Tibial nerve (tissue), 4 donors: ENCODE measurements around the gene IFITM10. TPM values are rescaled to one million over a fixed set of nuclear protein-coding genes. Genes with fewer than 3 reads are reported as not detected.

Experiments used
- DNase-seq, 2 donors: peaks; one replicate each; pipeline ENCODE4 v3.0.0-alpha.2; 2019; ENCODE audit warnings: low spot score in 2 of 2
- H3K27ac ChIP-seq, 4 donors: fragments of 200-600 bp; sonication (generic) in 3 of 4; one replicate each; pipeline ENCODE4 v1.5.1; 2017 to 2019; ENCODE audit warnings: mild to moderate bottlenecking in 1 of 4
- H3K27me3 ChIP-seq, 2 donors: fragments of 200-600 bp; sonication (generic) in 1 of 2; one replicate each; pipeline versions ENCODE4 v1.5.1 to v1.6.0; 2017 to 2019
- H3K36me3 ChIP-seq, 3 donors: fragments of 200-600 bp; sonication (generic); one replicate each; pipeline ENCODE4 v1.5.1; 2018 to 2019
- H3K4me1 ChIP-seq, 4 donors: fragments of 200-600 bp; sonication (generic) in 3 of 4; one replicate each; pipeline ENCODE4 v1.5.1; 2017 to 2019
- H3K4me3 ChIP-seq, 4 donors: fragments of 200-600 bp; sonication (generic) in 3 of 4; one replicate each; pipeline ENCODE4 v1.5.1; 2017 to 2019; ENCODE audit warnings: mild to moderate bottlenecking in 1 of 4, moderate library complexity in 1 of 4
- H3K9me3 ChIP-seq, 4 donors: fragments of 200-600 bp; sonication (generic) in 3 of 4; one replicate each; pipeline ENCODE4 v1.5.1; 2017 to 2019
- CTCF ChIP-seq, 5 experiments: fragments of 200-600 bp in 3 of 5; fragments of 450-650 bp in 2 of 5; sonication (generic) in 3 of 5; IDR thresholded peaks; one replicate each; pipeline ENCODE4 v1.5.1; 2016 to 2019; ENCODE audit warnings: antibody characterized with exemption in 5 of 5, mild to moderate bottlenecking in 3 of 5, moderate library complexity in 2 of 5
- EP300 ChIP-seq, 2 donors: sonication (generic); formaldehyde crosslinking; IDR thresholded peaks; one replicate each; pipeline ENCODE4 v1.6.1; 2017; ENCODE audit warnings: antibody characterized with exemption in 2 of 2, mild to moderate bottlenecking in 1 of 2
- POLR2A ChIP-seq, 2 donors: fragments of 450-650 bp; IDR thresholded peaks; one replicate each; pipeline ENCODE4 v1.6.1; 2017; ENCODE audit warnings: antibody characterized with exemption in 2 of 2, mild to moderate bottlenecking in 2 of 2, moderate library complexity in 2 of 2
- WGBS, 2 donors: methylation state at CpG; one replicate each; pipeline ENCODE4 v1.1.5; 2018; 5-methylcytosine and 5-hydroxymethylcytosine counted together
- total RNA-seq, 4 donors: library from RNA; depleted of rRNA; stranded (reverse); fragments of >200 nt; gene quantifications; one replicate each; pipeline ENCODE4 v1.1.0, GENCODE V29; 2016

The IFITM10 gene
- total RNA-seq, 4 donors from 2014 or later: 5.9 to 54.9 (median 13.8) TPM

GRCh38 chr11:1783725-1784529 lies 33.5 kb upstream of the IFITM10 start:
- no peak for DNase-seq
- WGBS, 2 donors: 80 to 85% methylated on average over 20 to 24 of the region's 24 CpGs
- no peaks in the 10 kb centered on the region for H3K36me3 ChIP-seq
- no peak for TF ChIP-seq EP300 (IDR thresholded peaks at IDR 0.05)
- TF ChIP-seq CTCF (IDR thresholded peaks at IDR 0.05): no peak
- no peak for TF ChIP-seq POLR2A (IDR thresholded peaks at IDR 0.05)
- no peak overlapping the region for H3K4me3 ChIP-seq
- no peaks in the 10 kb centered on the region for H3K27me3 ChIP-seq
- peaks cover 0 to 5% (median 0%) of the 10 kb centered on the region in 4 donors for H3K4me1 ChIP-seq
- H3K9me3 ChIP-seq: peaks cover 0 to 6% (median 0%) of the 10 kb centered on the region in 4 donors
- H3K27ac ChIP-seq: no peak overlapping the region

- Histone ChIP-seq H3K4me1 (peaks cover 0 to 6% (median 3%) of the 10 kb centered on the region in 4 donors), H3K36me3 (no peaks in the 10 kb centered on the region), H3K9me3 (peaks cover 0 to 3% (median 0%) of the 10 kb centered on the region in 4 donors), H3K4me3 (no peak overlapping the region), H3K27ac (no peak overlapping the region), H3K27me3 (no peaks in the 10 kb centered on the region)
- 75 to 77% methylated on average over 20 of the region's 20 CpGs for WGBS, 2 donors
- TF ChIP-seq POLR2A (IDR thresholded peaks at IDR 0.05) (no peak), EP300 (IDR thresholded peaks at IDR 0.05) (no peak)
- DNase-seq: no peak
These were observed 32.7 kb upstream of the IFITM10 start for GRCh38 chr11:1782831-1783724.

- DNase-seq: no peak
- H3K27ac ChIP-seq: no peak overlapping the region
- 77 to 85% methylated on average over 13 of the region's 13 CpGs for WGBS, 2 donors
- TF ChIP-seq EP300 (IDR thresholded peaks at IDR 0.05): peak in 1 of 2 donors; percentile 10
- TF ChIP-seq CTCF (IDR thresholded peaks at IDR 0.05): no peak
- no peak for TF ChIP-seq POLR2A (IDR thresholded peaks at IDR 0.05)
- H3K9me3 ChIP-seq: no peaks in the 10 kb centered on the region
- H3K27me3 ChIP-seq: no peaks in the 10 kb centered on the region
- no peaks in the 10 kb centered on the region for H3K36me3 ChIP-seq
- H3K4me3 ChIP-seq: no peak overlapping the region
- peaks cover 0 to 6% (median 3%) of the 10 kb centered on the region in 4 donors for H3K4me1 ChIP-seq
These were observed 31.7 kb upstream of the IFITM10 start for GRCh38 chr11:1782031-1782590.

GRCh38 chr11:1781593-1781975 lies 31.2 kb upstream of the IFITM10 start:
- Histone ChIP-seq H3K27ac (no peak overlapping the region), H3K9me3 (peaks cover 0 to 3% (median 0%) of the 10 kb centered on the region in 4 donors), H3K36me3 (no peaks in the 10 kb centered on the region), H3K4me1 (peaks cover 0 to 6% (median 3%) of the 10 kb centered on the region in 4 donors), H3K27me3 (no peaks in the 10 kb centered on the region), H3K4me3 (no peak overlapping the region)
- 85% methylated on average over 9 of the region's 9 CpGs for WGBS, 2 donors
- no peak for TF ChIP-seq EP300 (IDR thresholded peaks at IDR 0.05)
- no peak for TF ChIP-seq POLR2A (IDR thresholded peaks at IDR 0.05)
- no peak for TF ChIP-seq CTCF (IDR thresholded peaks at IDR 0.05)
- DNase-seq: no peak

GRCh38 chr11:1780700-1781592 lies 30.6 kb upstream of the IFITM10 start:
- H3K27me3 ChIP-seq: no peaks in the 10 kb centered on the region
- WGBS, 2 donors: 68 to 70% methylated on average over 22 to 25 of the region's 25 CpGs

More at GRCh38 chr11:1780700-1781592, 30.6 kb upstream of the IFITM10 start:
- TF ChIP-seq CTCF (IDR thresholded peaks at IDR 0.05) (no peak), EP300 (IDR thresholded peaks at IDR 0.05) (peak in 1 of 2 donors; percentile 48)
- no peak for DNase-seq
- Histone ChIP-seq H3K27ac (no peak overlapping the region), H3K4me3 (no peak overlapping the region), H3K36me3 (no peaks in the 10 kb centered on the region), H3K9me3 (peaks cover 0 to 8% (median 0%) of the 10 kb centered on the region in 4 donors), H3K4me1 (peaks cover 0 to 6% (median 3%) of the 10 kb centered on the region in 4 donors)
